ENCODE data around the gene TTC12. TPM values are rescaled to one million over a fixed set of nuclear protein-coding genes. Genes with fewer than 3 reads are reported as not detected.
"Not testable (repeated sequence)": the region's sequence is repeated elsewhere in the genome, so short reads cannot be mapped to it uniquely, and the experiment has no call there.

The TTC12 gene
- total and polyA plus RNA-seq, 9 of the 15 experiments (the other 6 are each of a cell fraction or from before 2014, with no cell fraction given), result 5.1 to 19.9 (median 13.4) TPM

GRCh38 chr11:113296447-113297205 lies 17.8 kb upstream of the TTC12 start:
- ATAC-seq (no peak), DNase-seq (ENCODE audit: extremely low read depth in 1 of 4, low spot score in 3 of 4) (no peak), FAIRE-seq (no peak)
- Histone ChIP-seq H4K20me1 (replicated peaks; ENCODE audit: control insufficient read depth, insufficient read depth, low read length) (peaks cover 3% of the 10 kb centered on the region; the same call in 1 of the 2 replicates), H3K4me3 (no peak overlapping the region), H3K9me3 (replicated peaks; ENCODE audit: control insufficient read depth, insufficient read depth, low read depth, low read length) (no peaks in the 10 kb centered on the region), H3K4me1 (replicated peaks in 1 of 2; ENCODE audit: control insufficient read depth in 2 of 2, insufficient read depth in 2 of 2, low read length in 2 of 2) (no peaks in the 10 kb centered on the region), H3K27ac (ENCODE audit: extremely low read depth, low read depth, low read length) (no peak overlapping the region), H3K27me3 (ENCODE audit: control insufficient read depth in 2 of 2, insufficient read depth in 2 of 2, low read length in 2 of 2) (peaks cover 0 to 19% of the 10 kb centered on the region in 2 experiments), H3K9me1 (ENCODE audit: control insufficient read depth, insufficient read depth, low read length) (no peaks in the 10 kb centered on the region), H3K79me2 (ENCODE audit: control insufficient read depth, insufficient read depth, low read length) (no peaks in the 10 kb centered on the region), H3K36me3 (ENCODE audit: control insufficient read depth, insufficient read depth, low read length) (no peaks in the 10 kb centered on the region), H3K4me2 (ENCODE audit: insufficient read depth, low read length) (no peak overlapping the region), H2AFZ (ENCODE audit: low read depth, low read length) (no peak overlapping the region), H3K9ac (ENCODE audit: insufficient read depth in 1 of 2, low read depth in 2 of 2, low read length in 2 of 2) (no peak overlapping the region)
- in situ Hi-C loops (cut with MboI), result no loop called here
- intact Hi-C loops (cut with micrococcal nuclease), result no loop called here
- POLR2A ChIA-PET, result no interaction called here
- BruUV-seq (replicated peaks), result no TSS peak
- CTCF ChIA-PET (ENCODE audit: low intra/inter-chr PET ratio), result no interaction called here
- TF ChIP-seq BRD4 (IDR thresholded peaks at IDR 0.05) (no peak), ZNF76 (CRISPR knock-in tag; IDR thresholded peaks at IDR 0.05; ENCODE audit: borderline replicate concordance) (no peak)
- WGBS (ENCODE audit: insufficient coverage, low coverage, missing lambda C conversion rate), result 0% methylated on average over 2 of the region's 2 CpGs

- H3K4me2 ChIP-seq (ENCODE audit: insufficient read depth, low read length); H4K20me1 ChIP-seq (replicated peaks; ENCODE audit: control insufficient read depth, insufficient read depth, low read length); FAIRE-seq; H3K9me3 ChIP-seq (replicated peaks; ENCODE audit: control insufficient read depth, insufficient read depth, low read depth, low read length); BruUV-seq (replicated peaks); DNase-seq (ENCODE audit: extremely low read depth in 1 of 4, low spot score in 3 of 4); H3K4me1 ChIP-seq (replicated peaks in 1 of 2; ENCODE audit: control insufficient read depth in 2 of 2, insufficient read depth in 2 of 2, low read length in 2 of 2); H3K27ac ChIP-seq (ENCODE audit: extremely low read depth, low read depth, low read length); H2AFZ ChIP-seq (ENCODE audit: low read depth, low read length); intact Hi-C loops (cut with micrococcal nuclease); CTCF ChIA-PET (ENCODE audit: low intra/inter-chr PET ratio); H3K36me3 ChIP-seq (ENCODE audit: control insufficient read depth, insufficient read depth, low read length); in situ Hi-C loops (cut with MboI); ATAC-seq; H3K79me2 ChIP-seq (ENCODE audit: control insufficient read depth, insufficient read depth, low read length); H3K9me1 ChIP-seq (ENCODE audit: control insufficient read depth, insufficient read depth, low read length); H3K9ac ChIP-seq (ENCODE audit: insufficient read depth in 1 of 2, low read depth in 2 of 2, low read length in 2 of 2); H3K4me3 ChIP-seq: not testable (repeated sequence)
- POLR2A ChIA-PET, result interaction anchor here (0.6 kb wide), 1 partner anchor 329 kb away, joined by 3 read pairs; no protein-coding TSS in a partner anchor
- WGBS (ENCODE audit: insufficient coverage, low coverage, missing lambda C conversion rate), result 0% methylated on average over 3 of the region's 3 CpGs
- H3K27me3 ChIP-seq (ENCODE audit: control insufficient read depth in 2 of 2, insufficient read depth in 2 of 2, low read length in 2 of 2), result peaks cover 0 to 18% of the 10 kb centered on the region in 2 experiments; a peak in 4 of 5 replicates
These were observed 15.9 kb upstream of the TTC12 start for GRCh38 chr11:113298496-113298895.
